Cardiac muscle cell (in vitro differentiated cells and primary cell): ENCODE data around the gene CD209. TPM values are rescaled to one million over a fixed set of nuclear protein-coding genes. Genes with fewer than 3 reads are reported as not detected.

ENCODE experiments used
- DNase-seq, 2 donors: peaks; one replicate each; pipeline versions ENCODE4 v3.0.0 to v3.0.0-alpha.2; 2010 to 2017; ENCODE audit warnings: low read depth in 1 of 2, low spot score in 1 of 2
- H3K27ac ChIP-seq: fragments of 200-600 bp; sonication (generic); 2 replicates; pipeline ENCODE4 v1.5.1; 2016
- H3K27me3 ChIP-seq: fragments of 200-600 bp; sonication (generic); 2 replicates; pipeline ENCODE4 v1.6.0; 2016; ENCODE audit warnings: control low read depth
- H3K36me3 ChIP-seq: fragments of 200-600 bp; sonication (generic); 2 replicates; pipeline ENCODE4 v1.5.1; 2016; ENCODE audit warnings: control low read depth
- H3K4me1 ChIP-seq: fragments of 200-600 bp; sonication (generic); 2 replicates; pipeline ENCODE4 v1.8.1; 2017; ENCODE audit warnings: low read depth, mild to moderate bottlenecking, mixed run types
- H3K4me3 ChIP-seq: fragments of 200-600 bp; sonication (generic); 2 replicates; pipeline ENCODE4 v1.5.1; 2016; ENCODE audit warnings: mild to moderate bottlenecking
- H3K9me3 ChIP-seq: fragments of 200-600 bp; sonication (generic); 2 replicates; pipeline ENCODE4 v1.5.1; 2017; ENCODE audit warnings: low read depth, mild to moderate bottlenecking, control low read depth
- CTCF ChIP-seq: IDR thresholded peaks from 2 replicates; pipeline ENCODE4 v1.5.1; 2012; ENCODE audit warnings: low read depth, mild to moderate bottlenecking, low read length
- polyA plus RNA-seq: library from polyadenylated mRNA; unstranded; fragments of >200 nt; fragmentation: Nextera tagmentation; extraction: Ambion mirVana; gene quantifications from 2 replicates; pipeline ENCODE4 v1.2.1, GENCODE V29; 2016
- total RNA-seq: library from RNA; depleted of rRNA; stranded (reverse); fragments of >200 nt; gene quantifications from 2 replicates; pipeline ENCODE4 v1.2.3, GENCODE V29; 2016

Gene CD209
- total and polyA plus RNA-seq, 2 experiments from 2014 or later = not detected

- Histone ChIP-seq H3K27me3 (peaks cover 65% of the 10 kb centered on the region), H3K4me3 (no peak overlapping the region), H3K27ac (no peak overlapping the region)
Observed at GRCh38 chr19:7784856-7785255, 37.5 kb upstream of the CD209 start.

DNA sequence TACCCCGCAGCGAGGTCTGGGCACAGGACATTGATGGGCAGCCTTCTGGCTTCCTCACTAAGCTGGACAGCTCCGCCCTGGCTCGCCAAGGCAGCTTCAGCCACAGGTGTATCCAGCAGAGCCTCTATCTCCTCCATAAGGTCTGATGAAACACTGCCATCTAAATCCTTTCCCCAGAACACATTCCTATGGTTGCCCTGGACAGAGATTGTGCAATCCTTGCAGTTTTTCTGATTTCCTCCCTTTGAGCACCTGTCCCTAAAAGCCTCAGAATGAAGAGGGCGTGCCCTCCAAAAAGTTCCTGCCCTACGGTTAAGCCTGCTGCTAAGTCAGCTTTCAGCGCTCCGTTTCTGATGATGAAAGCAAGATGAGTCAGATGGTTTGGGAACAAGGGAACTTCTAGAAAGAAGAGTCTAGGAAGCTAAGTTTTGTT lies 36.7 kb upstream of the CD209 start:
- H3K4me1 ChIP-seq = no peaks in the 10 kb centered on the region
- H3K27me3 ChIP-seq = peaks cover 56% of the 10 kb centered on the region
- H3K4me3 ChIP-seq = no peak overlapping the region
- H3K27ac ChIP-seq = no peak overlapping the region
- no peaks in the 10 kb centered on the region for H3K36me3 ChIP-seq
- DNase-seq = peak in 1 of 2 donors; percentile 62
- no peaks in the 10 kb centered on the region for H3K9me3 ChIP-seq
- no peak for TF ChIP-seq CTCF

More at GRCh38 chr19:7784856-7785255, 37.5 kb upstream of the CD209 start:
- Histone ChIP-seq H3K36me3 (no peaks in the 10 kb centered on the region), H3K4me1 (no peaks in the 10 kb centered on the region), H3K9me3 (no peaks in the 10 kb centered on the region)
- DNase-seq = no peak
- TF ChIP-seq CTCF = no peak

DNA sequence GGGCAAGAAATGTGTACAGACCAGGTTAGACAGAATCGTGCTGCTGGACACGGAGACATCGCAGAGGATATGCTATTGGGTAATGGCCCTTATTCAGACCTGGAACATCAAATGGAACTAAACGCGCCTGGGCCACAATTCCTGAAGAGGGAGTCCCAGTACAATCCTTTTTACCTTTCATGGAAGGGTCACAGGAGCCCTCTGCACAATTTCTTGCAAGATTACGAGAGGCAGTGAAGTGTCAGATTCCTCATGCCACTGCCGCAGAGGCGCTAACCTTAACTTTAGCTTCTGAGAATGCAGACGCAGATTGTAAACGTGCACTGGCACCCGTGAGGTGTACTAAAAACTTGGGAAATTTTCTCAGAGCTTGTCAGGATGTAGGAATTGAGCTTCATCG lies 33.8 kb upstream of the CD209 start:
- H3K9me3 ChIP-seq = no peaks in the 10 kb centered on the region
- peak in 1 of 2 donors; percentile 39 for DNase-seq
- no peaks in the 10 kb centered on the region for H3K36me3 ChIP-seq
- TF ChIP-seq CTCF = no peak
- H3K27ac ChIP-seq = no peak overlapping the region
- H3K4me1 ChIP-seq = no peaks in the 10 kb centered on the region
- H3K4me3 ChIP-seq = no peak overlapping the region
- H3K27me3 ChIP-seq = peaks cover 28% of the 10 kb centered on the region

DNA sequence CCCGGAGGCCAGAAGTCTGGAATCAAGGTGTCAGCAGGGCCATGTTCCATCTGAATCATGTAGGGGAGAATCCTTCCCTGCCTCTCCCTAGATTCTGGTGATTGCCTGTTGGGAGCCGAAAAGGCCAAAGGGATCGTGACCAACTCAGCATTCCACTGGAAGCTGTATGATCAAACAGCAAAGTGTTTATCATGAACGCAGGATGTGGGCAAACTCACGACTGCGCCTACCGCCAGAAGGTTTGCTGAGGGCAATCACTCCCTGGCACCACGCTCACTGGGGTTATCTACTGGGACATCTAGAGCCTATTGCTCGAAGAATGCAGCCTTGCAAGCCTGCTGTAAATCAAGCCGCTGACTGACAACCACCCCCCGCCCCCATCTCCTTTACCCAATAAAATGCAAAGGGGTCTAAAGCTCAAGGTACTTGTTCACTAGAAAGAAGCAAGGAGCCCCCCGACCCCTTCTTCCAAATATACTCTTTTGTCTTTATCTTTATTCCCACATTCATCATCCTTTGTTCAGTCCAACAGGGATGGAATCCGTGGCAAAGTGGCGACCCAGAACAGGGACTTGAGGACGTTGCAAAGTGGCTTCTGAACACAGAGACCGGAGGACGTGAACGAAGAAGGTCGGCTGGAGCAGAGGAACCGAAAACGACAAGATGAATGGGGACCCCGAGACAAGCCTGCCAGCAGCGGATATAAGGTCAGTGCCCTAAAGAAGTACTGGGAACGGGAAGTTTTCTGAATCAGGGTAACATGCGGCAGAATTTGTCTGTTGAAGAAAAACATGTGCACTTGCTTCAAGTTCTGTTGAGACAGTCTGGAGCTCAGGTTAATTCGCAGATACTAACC lies 32.5 kb upstream of the CD209 start:
- no peak overlapping the region for H3K27ac ChIP-seq
- no peak for TF ChIP-seq CTCF

DNA sequence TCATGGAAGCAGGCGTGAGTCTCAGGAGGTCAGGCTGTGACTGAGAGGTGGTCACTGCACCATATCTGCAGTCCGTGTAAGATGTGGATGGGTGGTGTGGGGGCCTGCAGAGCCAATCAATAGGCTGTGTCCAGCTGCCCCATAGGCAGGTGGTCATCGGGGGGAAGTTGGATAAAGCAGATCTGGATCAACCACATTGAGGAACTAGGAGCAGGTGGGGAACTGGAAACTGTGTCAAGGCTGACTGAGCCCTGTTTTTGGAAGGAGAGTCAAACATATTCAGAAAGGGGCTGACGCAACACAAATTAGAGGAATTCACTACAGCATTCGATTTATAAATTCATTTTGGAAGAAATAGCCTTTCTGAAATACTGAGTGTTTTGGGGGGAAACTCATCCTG lies 30.7 kb upstream of the CD209 start:
- Histone ChIP-seq H3K27ac (no peak overlapping the region), H3K4me1 (no peaks in the 10 kb centered on the region), H3K27me3 (peaks cover 2% of the 10 kb centered on the region), H3K4me3 (no peak overlapping the region), H3K36me3 (no peaks in the 10 kb centered on the region), H3K9me3 (no peaks in the 10 kb centered on the region)
- TF ChIP-seq CTCF = no peak
- no peak for DNase-seq

More for the DNA sequence above, 32.5 kb upstream of the CD209 start:
- Histone ChIP-seq H3K4me1 (no peaks in the 10 kb centered on the region), H3K9me3 (no peaks in the 10 kb centered on the region), H3K27me3 (peaks cover 19% of the 10 kb centered on the region), H3K4me3 (no peak overlapping the region), H3K36me3 (no peaks in the 10 kb centered on the region)
- DNase-seq = no peak
